ENCODE results near the gene SSBP3. TPM values are rescaled to one million over a fixed set of nuclear protein-coding genes. Genes with fewer than 3 reads are reported as not detected.

Gene SSBP3
- total and polyA plus RNA-seq, 2 of the 13 experiments (the other 11 are each of a cell fraction or from before 2014, with no cell fraction given) = 8.5 to 17.6 TPM

GRCh38 chr1:54406339-54407153, at the start of gene SSBP3 (continued):
- TF ChIP-seq ARID4A (CRISPR knock-in tag; IDR thresholded peaks at IDR 0.05; ENCODE audit: borderline replicate concordance) = peak; percentile 30; the same call in 1 of the 2 replicates
- no peak; the same call in 1 of the 2 replicates for TF ChIP-seq ZNF329 (CRISPR knock-in tag; IDR thresholded peaks at IDR 0.05; ENCODE audit: low read depth)
- no peak for TF ChIP-seq RBM22 (optimal IDR thresholded peaks at IDR 0.05; ENCODE audit: low read length)
- peak; percentile 59 for TF ChIP-seq HNRNPK (IDR thresholded peaks at IDR 0.05; ENCODE audit: low read depth, low read length, poor library complexity, severe bottlenecking)
- TF ChIP-seq SIN3A (IDR thresholded peaks at IDR 0.05; ENCODE audit: borderline replicate concordance, low read depth, low read length) = peak; percentile 49; the same call in 1 of the 2 replicates
- TF ChIP-seq CEBPB (IDR thresholded peaks at IDR 0.05; ENCODE audit: borderline replicate concordance, low read depth, low read length) = no peak
- no peak for TF ChIP-seq REPIN1 (CRISPR knock-in tag; IDR thresholded peaks at IDR 0.05; ENCODE audit: borderline replicate concordance, low read depth)
- TF ChIP-seq SKI (IDR thresholded peaks at IDR 0.05; ENCODE audit: partially characterized antibody) = peak; percentile 28
- TF ChIP-seq ZNF234 (CRISPR knock-in tag; conservative IDR thresholded peaks at IDR 0.05) = no peak
- TF ChIP-seq ZBTB1 (CRISPR knock-in tag; IDR thresholded peaks at IDR 0.05; ENCODE audit: borderline replicate concordance) = no peak
- peak; percentile 67; the same call in 1 of the 2 replicates for TF ChIP-seq ZBTB7B (CRISPR knock-in tag; IDR thresholded peaks at IDR 0.05)
- TF ChIP-seq ZNF780A (CRISPR knock-in tag; IDR thresholded peaks at IDR 0.05) = no peak
- peak; percentile 43; the same call in 1 of the 2 replicates for TF ChIP-seq HOXA3 (CRISPR knock-in tag; IDR thresholded peaks at IDR 0.05)
- TF ChIP-seq GABPA (IDR thresholded peaks at IDR 0.05; ENCODE audit: low read depth, low read length) = 0 out of 2 replicates have a peak, but pooled peaks have one; percentile 22
- no peak for TF ChIP-seq GABPA (CRISPR knock-in tag; IDR thresholded peaks at IDR 0.05; ENCODE audit: low read depth)
- TF ChIP-seq BCL3 (CRISPR knock-in tag; IDR thresholded peaks at IDR 0.05) = no peak
- TF ChIP-seq SKIL (CRISPR knock-in tag; IDR thresholded peaks at IDR 0.05; ENCODE audit: borderline replicate concordance) = no peak
- TF ChIP-seq SRSF4 (IDR thresholded peaks at IDR 0.05; ENCODE audit: low read depth, low read length, poor library complexity, severe bottlenecking) = no peak
- no peak for TF ChIP-seq ZNF570 (CRISPR knock-in tag; IDR thresholded peaks at IDR 0.05; ENCODE audit: borderline replicate concordance)
- TF ChIP-seq SP2 (CRISPR knock-in tag; IDR thresholded peaks at IDR 0.05) = peak; percentile 90
- TF ChIP-seq SOX5 (CRISPR knock-in tag; IDR thresholded peaks at IDR 0.05; ENCODE audit: borderline replicate concordance) = no peak
- TF ChIP-seq ZNF678 (CRISPR knock-in tag; IDR thresholded peaks at IDR 0.05) = no peak
